GM21723 (cell line): Measurements from ENCODE around the gene KRTAP16-1.
"Not testable (repeated sequence)": the region's sequence is repeated elsewhere in the genome, so short reads cannot be mapped to it uniquely, and the experiment has no call there.

ENCODE experiments used
- ATAC-seq: cut with Tn5 transposase; IDR thresholded peaks from one replicate; pipeline ENCODE4 v1.9.1; 2021; ENCODE audit warnings: mild to moderate bottlenecking, moderate library complexity; ENCODE audit not compliant: unreplicated experiment

KRTAP16-1 gene

GRCh38 chr17:41308918-41309359 is at the start of gene KRTAP16-1:
Gene KRTAP16-1, minus strand, starts transcription at chr17:41309309. Its CDS starts 56 bp downstream, at chr17:41309253.
- no peak for ATAC-seq

GRCh38 chr17:41354536-41354935 is 45.4 kb upstream of the KRTAP16-1 start:
- no peak for ATAC-seq

GRCh38 chr17:41352597-41353366 is 43.7 kb upstream of the KRTAP16-1 start:
- ATAC-seq: no peak

- no peak for ATAC-seq
Observed at GRCh38 chr17:41351177-41351576, 42.1 kb upstream of the KRTAP16-1 start.

GRCh38 chr17:41350381-41350878 is 41.3 kb upstream of the KRTAP16-1 start, which contains the start of gene KRT33A:
Gene KRT33A, minus strand, starts transcription at chr17:41350828. Its CDS starts 61 bp downstream, at chr17:41350767.
- ATAC-seq: not testable (repeated sequence)

- ATAC-seq: no peak
Observed at GRCh38 chr17:41347869-41348760, 39.0 kb upstream of the KRTAP16-1 start.

GRCh38 chr17:41346421-41346820 is 37.3 kb upstream of the KRTAP16-1 start:
- not testable (repeated sequence) for ATAC-seq

GRCh38 chr17:41345992-41346391 is 36.9 kb upstream of the KRTAP16-1 start:
- no peak for ATAC-seq

- no peak for ATAC-seq
Observed at GRCh38 chr17:41343029-41343428, 33.9 kb upstream of the KRTAP16-1 start.

GRCh38 chr17:41340934-41341861 is 32.1 kb upstream of the KRTAP16-1 start:
- ATAC-seq: no peak

GRCh38 chr17:41340494-41340893 is 31.4 kb upstream of the KRTAP16-1 start:
- no peak for ATAC-seq

- no peak for ATAC-seq
Observed at GRCh38 chr17:41339571-41340172, 30.6 kb upstream of the KRTAP16-1 start.

GRCh38 chr17:41338961-41339485 is 29.9 kb upstream of the KRTAP16-1 start:
- ATAC-seq: no peak

GRCh38 chr17:41335747-41336146 is 26.6 kb upstream of the KRTAP16-1 start:
- ATAC-seq: no peak

GRCh38 chr17:41334385-41335305 is 25.5 kb upstream of the KRTAP16-1 start:
- ATAC-seq: no peak

- ATAC-seq: no peak
Observed at GRCh38 chr17:41333836-41334235, 24.7 kb upstream of the KRTAP16-1 start.

GRCh38 chr17:41333098-41333497 is 24.0 kb upstream of the KRTAP16-1 start:
- no peak for ATAC-seq

- no peak for ATAC-seq
Observed at GRCh38 chr17:41332239-41332638, 23.1 kb upstream of the KRTAP16-1 start.

GRCh38 chr17:41331606-41332005 is 22.5 kb upstream of the KRTAP16-1 start:
- ATAC-seq: no peak
